GM12878 (cell line): ENCODE measurements around the gene TTC32.

ENCODE experiments used
- CTCF ChIP-seq, 3 experiments: IDR thresholded peaks in 2 of 3; conservative IDR thresholded peaks in 1 of 3; 2 replicates each; pipeline ENCODE4 v1.5.1; 2011; ENCODE audit warnings: low read depth in 3 of 3, low read length in 3 of 3, mild to moderate bottlenecking in 3 of 3, control low read depth in 2 of 3, moderate library complexity in 2 of 3, inconsistent platforms in 1 of 3, mixed read lengths in 1 of 3; ENCODE audit not compliant: control insufficient read depth in 2 of 3, insufficient read depth in 1 of 3; ENCODE audit errors: extremely low read depth in 1 of 3
- EZH2 ChIP-seq: IDR thresholded peaks from 2 replicates; pipeline ENCODE4 v1.6.1; 2012; ENCODE audit warnings: low read depth, mild to moderate bottlenecking, control low read depth, inconsistent platforms, low read length, borderline replicate concordance; ENCODE audit not compliant: control insufficient read depth
- MAX ChIP-seq: IDR thresholded peaks from 2 replicates; pipeline ENCODE4 v1.6.1; 2012; ENCODE audit warnings: low read depth, low read length, improper control_type of control experiment
- POLR2AphosphoS2 ChIP-seq: IDR thresholded peaks from 2 replicates; pipeline ENCODE4 v1.6.1; 2011; ENCODE audit warnings: low read depth, mild to moderate bottlenecking, low read length, improper control_type of control experiment, moderate library complexity
- RFX5 ChIP-seq: IDR thresholded peaks from 2 replicates; pipeline ENCODE4 v1.6.1; 2011; ENCODE audit warnings: low read depth, low read length, improper control_type of control experiment
- ZBTB40 ChIP-seq: fragments of 450-650 bp; IDR thresholded peaks from 2 replicates; pipeline ENCODE4 v1.6.1; 2016; ENCODE audit warnings: mild to moderate bottlenecking, moderate library complexity, borderline replicate concordance

GRCh38 chr2:19874726-19875125 is 27.1 kb downstream of the TTC32 start:
- TF ChIP-seq POLR2AphosphoS2 = no peak
- no peak for TF ChIP-seq CTCF (IDR thresholded peaks at IDR 0.05 in 2 of 3, conservative IDR thresholded peaks at IDR 0.05 in 1 of 3; ENCODE audit: control insufficient read depth in 2 of 3, extremely low read depth in 1 of 3, insufficient read depth in 1 of 3, low read depth in 3 of 3, low read length in 3 of 3)
- TF ChIP-seq ZBTB40 = no peak
- TF ChIP-seq RFX5 = no peak
- no peak for TF ChIP-seq MAX
- TF ChIP-seq EZH2 = no peak
